Stimulated activated CD4-positive, alpha-beta T cell treated with anti-CD3 and anti-CD28 coated beads, Interleukin-2, amount 100 ng/mL, for 24 hours (primary cell): ENCODE data around the gene PCYT2.

ENCODE experiments used
- DNase-seq, 2 donors: peaks; one replicate each; pipeline ENCODE4 v3.0.0-alpha.2; 2020

PCYT2 gene

DNA sequence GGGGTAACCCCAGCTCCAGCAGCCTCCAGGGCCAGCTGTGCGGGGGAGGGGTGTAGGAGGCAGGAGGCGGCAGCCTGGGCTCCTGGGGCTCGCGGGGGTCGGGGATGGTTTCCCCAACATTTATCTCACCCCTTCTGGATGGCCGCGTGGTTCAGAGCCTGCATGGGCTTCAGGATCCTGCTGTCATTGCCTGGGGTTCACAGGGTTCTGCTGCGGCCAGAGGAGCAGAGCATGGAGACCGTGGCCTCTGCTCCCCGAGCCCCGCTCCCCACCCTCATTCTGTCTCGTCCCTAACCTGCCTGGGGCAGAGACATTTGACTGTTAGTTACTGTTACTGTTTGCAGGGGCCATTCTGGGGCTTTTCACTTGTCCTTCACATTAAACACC is 31.0 kb upstream of the PCYT2 start:
- DNase-seq: no peak

- DNase-seq: no peak
Observed at GRCh38 chr17:81941484-81942166, 30.4 kb upstream of the PCYT2 start.

GRCh38 chr17:81940538-81941483 is 29.6 kb upstream of the PCYT2 start:
- DNase-seq: no peak

DNA sequence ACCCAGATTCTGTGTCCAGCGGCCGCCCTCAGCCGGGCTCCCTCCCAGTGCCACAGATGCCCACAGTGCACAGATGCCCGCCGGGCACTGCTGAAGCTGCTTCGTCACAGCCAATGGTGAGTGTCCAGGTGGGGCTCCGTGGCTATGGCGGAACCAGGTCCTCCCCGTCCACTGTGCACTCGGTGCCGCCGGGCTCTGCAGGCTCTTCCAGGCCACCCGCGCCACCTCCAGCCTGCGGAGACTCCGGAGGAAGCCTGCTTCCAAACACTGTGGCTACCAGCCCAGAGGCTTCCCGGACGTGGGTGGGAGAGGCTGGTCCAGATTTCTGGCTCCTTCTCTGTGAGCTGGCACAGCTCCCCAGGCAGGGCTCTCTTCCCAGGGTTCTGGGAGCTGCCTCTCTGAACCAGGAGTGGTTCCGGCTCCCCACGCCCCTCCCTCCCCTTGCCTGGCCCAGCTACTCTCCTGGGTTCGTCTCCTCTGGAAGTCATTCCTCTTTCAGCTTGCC is 28.7 kb upstream of the PCYT2 start:
- DNase-seq: no peak

- no peak for DNase-seq
Observed at GRCh38 chr17:81939218-81939617, 28.0 kb upstream of the PCYT2 start.

DNA sequence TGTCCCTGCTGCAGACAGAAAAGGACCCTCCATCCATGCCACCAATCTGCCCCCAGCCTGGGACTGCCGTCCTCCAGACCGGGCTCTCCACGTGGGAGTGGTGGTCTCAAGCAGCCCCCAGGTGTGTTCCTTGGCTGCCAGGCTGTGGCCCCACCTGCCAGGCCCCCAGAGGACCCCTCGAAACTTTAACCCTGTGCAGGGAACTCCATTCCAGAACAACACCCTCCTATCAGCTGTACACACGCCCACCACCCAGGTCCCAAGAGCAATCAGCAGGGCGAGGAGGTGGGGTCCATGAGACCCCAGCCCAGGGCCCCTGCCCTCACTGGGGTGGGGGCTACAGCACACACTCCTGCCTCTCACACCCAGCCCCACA is 24.5 kb upstream of the PCYT2 start:
- no peak for DNase-seq

- no peak for DNase-seq
Observed at GRCh38 chr17:81934850-81935708, 23.9 kb upstream of the PCYT2 start.

DNA sequence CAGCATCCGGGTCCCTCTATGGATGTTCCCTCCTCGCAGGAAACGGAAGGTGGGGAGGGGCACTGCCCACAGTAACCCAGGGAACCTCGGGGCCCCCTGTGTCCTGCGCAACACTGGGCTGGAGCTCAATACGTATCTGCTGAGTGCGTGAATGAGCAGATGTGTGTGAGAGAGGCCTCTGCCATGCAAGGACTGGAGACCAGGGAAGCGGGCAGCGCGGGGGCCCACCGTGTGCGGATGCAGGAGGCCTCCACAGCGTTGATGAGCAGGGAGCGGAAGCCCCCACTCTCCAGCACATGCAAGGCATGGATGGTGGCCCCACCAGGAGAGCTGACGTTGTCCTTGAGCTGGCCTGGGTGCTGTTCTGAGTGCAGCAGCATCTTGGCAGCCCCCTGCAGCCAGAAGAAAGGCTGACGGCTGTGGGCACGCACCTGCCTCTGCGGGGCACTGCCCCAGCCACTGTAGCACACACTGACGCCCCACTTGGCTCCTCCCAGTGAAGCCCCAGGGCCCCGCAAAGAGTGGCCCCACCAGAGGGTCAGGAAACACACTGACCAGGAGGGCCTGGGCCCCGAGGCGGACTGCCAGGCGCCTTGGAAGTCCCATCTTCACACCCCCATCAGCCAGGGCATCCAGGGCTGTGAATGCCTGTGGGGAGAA is 23.0 kb upstream of the PCYT2 start:
- no peak for DNase-seq

DNA sequence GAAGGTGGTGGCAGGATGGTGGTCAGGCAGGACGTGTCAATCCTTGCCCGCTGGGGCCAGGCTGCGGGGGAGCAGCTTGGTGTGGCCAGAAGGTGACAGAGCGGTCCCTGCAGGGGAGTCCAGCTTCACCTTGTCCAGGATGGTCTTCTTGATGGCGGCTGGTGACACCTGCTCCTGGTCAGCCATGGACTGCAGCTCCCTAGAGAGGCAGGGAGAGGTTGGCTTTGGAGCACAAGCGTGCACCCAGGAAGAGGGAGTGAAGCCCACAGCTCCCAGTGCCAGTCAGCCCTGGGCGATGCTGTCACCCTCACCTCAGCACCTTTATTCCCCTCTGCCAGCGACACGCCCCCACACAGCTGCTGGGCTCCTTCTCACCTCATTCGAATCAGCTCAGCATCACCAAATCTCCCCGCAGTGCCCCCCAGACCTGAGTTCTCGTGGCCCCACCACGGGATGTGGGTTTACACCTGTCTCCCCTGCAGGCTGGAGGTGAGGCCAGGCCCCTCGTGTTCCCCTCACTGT is 22.0 kb upstream of the PCYT2 start:
- DNase-seq: no peak

GRCh38 chr17:81932333-81932983 is 21.3 kb upstream of the PCYT2 start:
- DNase-seq: no peak

GRCh38 chr17:81931557-81932332 is 20.5 kb upstream of the PCYT2 start:
- no peak for DNase-seq

- no peak for DNase-seq
Observed at GRCh38 chr17:81931189-81931556, 20.0 kb upstream of the PCYT2 start.

DNA sequence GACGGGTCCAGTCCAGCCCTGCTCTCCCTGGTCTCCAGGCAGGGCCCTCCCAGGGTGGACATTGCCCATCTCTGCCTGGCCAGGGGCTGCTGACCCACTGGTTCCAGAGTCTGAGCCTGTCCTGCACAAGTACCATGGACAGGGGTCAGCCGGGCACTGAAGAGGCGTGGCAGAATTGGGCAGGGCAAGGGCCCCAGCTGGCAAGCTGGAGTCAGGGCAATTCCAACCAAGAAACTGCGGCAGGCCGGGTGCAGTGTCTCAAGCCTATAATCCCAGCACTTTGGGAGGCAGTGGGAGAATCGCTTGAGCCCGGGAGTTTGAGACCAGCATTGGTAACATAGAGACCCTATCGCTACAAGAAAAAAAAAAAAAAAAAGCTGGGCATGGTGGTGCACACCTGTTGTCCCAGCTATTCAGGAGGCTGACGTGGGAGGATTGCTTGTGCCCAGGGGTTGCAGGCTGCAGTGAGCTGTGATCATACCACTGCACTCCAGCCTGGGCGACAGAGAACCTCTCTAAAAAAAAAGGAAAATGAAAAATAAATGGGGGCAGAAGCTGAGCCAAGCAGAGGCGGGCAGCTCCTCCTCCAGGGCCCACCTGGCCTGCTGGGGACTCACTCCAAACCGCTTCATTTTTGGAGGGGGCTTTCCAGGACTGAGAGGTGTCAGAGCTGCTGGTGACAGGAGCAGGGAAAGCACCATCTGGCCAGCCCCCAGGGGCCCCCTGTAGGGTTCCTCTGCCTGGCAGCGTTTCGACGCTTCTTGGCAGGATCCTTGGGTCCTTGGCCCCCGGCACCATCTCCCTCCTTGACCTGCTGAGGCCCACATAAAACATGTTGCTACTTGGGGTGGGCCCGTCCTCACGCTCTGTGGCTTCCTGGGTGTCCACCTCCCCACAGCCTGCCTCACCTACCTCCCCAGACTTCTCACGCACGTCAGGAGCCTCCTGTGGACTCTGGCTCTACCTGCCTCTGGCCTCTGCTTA is 19.2 kb upstream of the PCYT2 start:
- no peak for DNase-seq

DNA sequence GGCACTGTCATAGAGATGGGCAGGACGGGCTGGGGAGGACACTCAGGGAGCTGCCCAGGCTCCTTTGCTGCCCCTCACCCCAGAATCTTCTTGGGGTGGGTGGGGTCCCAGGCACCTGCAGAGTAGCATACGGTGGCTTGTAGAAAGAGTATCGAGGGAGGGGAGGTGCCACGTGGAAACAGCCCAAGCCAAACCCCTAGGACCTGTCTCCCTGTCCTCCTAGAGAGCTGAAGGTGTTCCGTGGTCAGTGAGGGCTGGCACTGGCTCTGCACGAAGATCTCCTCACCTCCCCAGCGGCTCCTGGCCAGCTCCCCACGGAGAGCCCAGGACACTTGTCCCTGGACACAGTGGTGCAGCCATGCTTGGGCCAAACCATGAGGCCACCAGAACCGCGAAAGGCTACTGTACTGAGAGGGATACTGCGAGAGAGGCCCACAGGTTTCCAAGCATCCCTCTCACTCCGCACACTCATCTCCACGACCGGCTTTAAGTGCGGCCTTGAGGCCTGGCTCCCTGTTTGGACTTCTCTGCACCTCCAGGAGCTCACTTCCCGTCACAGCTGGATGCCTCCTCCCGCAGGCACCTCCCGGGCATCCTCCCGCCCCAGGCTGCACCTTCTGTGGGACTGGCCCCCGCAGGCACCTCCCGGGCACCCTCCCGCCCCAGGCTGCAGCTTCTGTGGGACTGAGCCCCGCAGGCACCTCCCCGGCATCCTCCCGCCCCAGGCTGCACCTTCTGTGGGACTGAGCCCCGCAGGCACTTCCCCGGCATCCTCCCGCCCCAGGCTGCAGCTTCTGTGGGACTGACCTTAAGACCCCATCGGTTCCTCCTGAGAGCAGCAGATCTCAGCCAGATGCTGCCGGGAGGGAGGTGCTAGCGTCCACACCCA is 18.3 kb upstream of the PCYT2 start:
- DNase-seq: no peak

DNA sequence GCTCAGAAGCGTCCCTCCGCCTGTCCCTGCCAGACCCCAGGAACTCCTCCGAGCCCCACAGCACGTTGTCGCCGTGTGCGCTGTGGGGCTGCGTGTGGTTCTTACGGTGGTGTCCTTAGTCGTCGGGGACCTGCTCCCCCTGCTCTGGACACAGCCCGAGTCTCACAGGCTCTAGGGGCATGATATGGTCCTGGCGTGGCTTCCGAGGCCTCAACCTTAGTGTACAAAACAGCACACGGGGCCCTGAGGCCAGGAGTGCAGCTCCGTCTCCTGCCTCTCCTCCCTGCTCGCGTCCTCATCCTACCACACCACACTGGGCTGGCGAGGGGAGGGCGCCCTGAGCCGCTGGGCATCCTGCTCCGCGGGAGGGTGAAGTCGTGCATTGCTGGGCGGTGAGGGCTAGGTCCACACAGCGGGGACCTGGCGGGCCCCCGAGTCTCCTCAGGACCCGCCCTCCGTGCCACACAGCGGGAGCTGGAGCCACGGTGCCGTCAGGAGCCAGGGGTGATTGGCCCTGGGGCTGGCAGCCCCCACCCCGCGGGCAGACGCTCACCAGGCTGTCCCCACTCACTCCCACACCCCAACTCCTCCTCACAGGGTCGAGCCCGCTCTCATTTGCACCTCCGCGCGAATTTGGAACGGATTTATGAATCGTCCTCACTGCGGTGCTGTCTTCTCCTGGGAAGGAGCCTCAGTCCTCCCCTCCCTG is 17.5 kb upstream of the PCYT2 start:
- no peak for DNase-seq

GRCh38 chr17:81927653-81928543 is 16.7 kb upstream of the PCYT2 start, which contains the start of gene MAFG:
TSS of gene MAFG (minus strand) at chr17:81927735. CDS start at chr17:81923185, 4,550 bp downstream.
- peak; percentile 89 to 91 for DNase-seq

GRCh38 chr17:81927152-81927652 is 16.0 kb upstream of the PCYT2 start:
- no peak for DNase-seq
